Liver (tissue), 9 donors: ENCODE data around the gene AFF2. TPM values are rescaled to one million over a fixed set of nuclear protein-coding genes. Genes with fewer than 3 reads are reported as not detected.

Experiments
- DNase-seq: peaks from one replicate; pipeline ENCODE4 v3.0.0-alpha.2; 2017; ENCODE audit warnings: low spot score
- H3K27ac ChIP-seq, 2 donors: one replicate each; pipeline ENCODE4 v1.7.0; 2013; ENCODE audit warnings: inconsistent platforms in 2 of 2, low read length in 2 of 2, control low read depth in 1 of 2, low read depth in 1 of 2, mild to moderate bottlenecking in 1 of 2
- H3K27me3 ChIP-seq, 4 donors: one replicate each; pipeline versions ENCODE4 v1.6.1 to v1.7.0; 2013; ENCODE audit warnings: low read length in 3 of 4, inconsistent platforms in 1 of 4, mild to moderate bottlenecking in 1 of 4, moderate library complexity in 1 of 4; ENCODE audit not compliant: control insufficient read depth in 4 of 4, insufficient read depth in 4 of 4
- H3K36me3 ChIP-seq, 4 donors: one replicate each; pipeline versions ENCODE4 v1.6.1 to v1.7.0; 2013; ENCODE audit warnings: low read length in 3 of 4, mild to moderate bottlenecking in 3 of 4, low read depth in 1 of 4, moderate library complexity in 1 of 4; ENCODE audit not compliant: control insufficient read depth in 4 of 4, insufficient read depth in 3 of 4
- H3K4me1 ChIP-seq, 4 donors: one replicate each; pipeline versions ENCODE4 v1.6.1 to v1.7.0; 2013; ENCODE audit warnings: low read length in 3 of 4, mild to moderate bottlenecking in 3 of 4, moderate library complexity in 1 of 4; ENCODE audit not compliant: control insufficient read depth in 4 of 4, insufficient read depth in 4 of 4
- H3K4me3 ChIP-seq, 3 donors: one replicate each; pipeline versions ENCODE4 v1.6.1 to v1.7.0; 2013; ENCODE audit warnings: low read length in 3 of 3, control low read depth in 1 of 3, low read depth in 1 of 3, mild to moderate bottlenecking in 1 of 3
- H3K9ac ChIP-seq, 2 donors: one replicate each; pipeline ENCODE4 v1.7.0; 2013; ENCODE audit warnings: low read length in 2 of 2, mild to moderate bottlenecking in 2 of 2, moderate library complexity in 2 of 2, control low read depth in 1 of 2, low read depth in 1 of 2
- H3K9me3 ChIP-seq, 4 donors: one replicate each; pipeline versions ENCODE4 v1.6.1 to v1.7.0; 2013; ENCODE audit warnings: low read length in 3 of 4; ENCODE audit not compliant: control insufficient read depth in 4 of 4
- EGR1 ChIP-seq, 2 donors: IDR thresholded peaks; 2 replicates each; pipeline ENCODE4 v1.6.1; 2016 to 2018; ENCODE audit warnings: antibody characterized with exemption in 2 of 2, low read depth in 2 of 2
- FOXA1 ChIP-seq: IDR thresholded peaks from 2 replicates; pipeline ENCODE4 v1.6.1; 2016; ENCODE audit warnings: antibody characterized with exemption
- FOXA2 ChIP-seq: IDR thresholded peaks from 2 replicates; pipeline ENCODE4 v1.6.1; 2016; ENCODE audit warnings: antibody characterized with exemption
- GABPA ChIP-seq, 2 donors: IDR thresholded peaks in 1 of 2; conservative IDR thresholded peaks in 1 of 2; 2 replicates each; pipeline ENCODE4 v1.6.1; 2016; ENCODE audit warnings: antibody characterized with exemption in 2 of 2, mild to moderate bottlenecking in 1 of 2, moderate library complexity in 1 of 2
- HNF4A ChIP-seq, 2 donors: conservative IDR thresholded peaks; 2 replicates each; pipeline ENCODE4 v1.6.1; 2016; ENCODE audit warnings: antibody characterized with exemption in 2 of 2, mild to moderate bottlenecking in 2 of 2
- HNF4G ChIP-seq: IDR thresholded peaks from 2 replicates; pipeline ENCODE4 v1.6.1; 2016; ENCODE audit warnings: antibody characterized with exemption
- JUND ChIP-seq, 2 donors: IDR thresholded peaks; 2 replicates each; pipeline ENCODE4 v1.6.1; 2016; ENCODE audit warnings: antibody characterized with exemption in 2 of 2
- NR2F2 ChIP-seq: IDR thresholded peaks from 2 replicates; pipeline ENCODE4 v1.6.1; 2016; ENCODE audit warnings: antibody characterized with exemption
- RAD21 ChIP-seq, 2 donors: IDR thresholded peaks; 2 replicates each; pipeline ENCODE4 v1.6.1; 2016; ENCODE audit warnings: antibody characterized with exemption in 2 of 2, mild to moderate bottlenecking in 2 of 2
- RXRA ChIP-seq, 2 donors: IDR thresholded peaks; 2 replicates each; pipeline ENCODE4 v1.6.1; 2017 to 2018; ENCODE audit warnings: antibody characterized with exemption in 2 of 2, mild to moderate bottlenecking in 1 of 2
- SP1 ChIP-seq: IDR thresholded peaks from 2 replicates; pipeline ENCODE4 v1.6.1; 2018; ENCODE audit warnings: antibody characterized with exemption, mild to moderate bottlenecking
- TAF1 ChIP-seq: conservative IDR thresholded peaks from 2 replicates; pipeline ENCODE4 v1.6.1; 2016; ENCODE audit warnings: antibody characterized with exemption, mild to moderate bottlenecking
- YY1 ChIP-seq: IDR thresholded peaks from 2 replicates; pipeline ENCODE4 v1.6.1; 2016; ENCODE audit warnings: antibody characterized with exemption, mild to moderate bottlenecking
- WGBS: extraction: QIAGEN DNeasy Blood & Tissue Kit; methylation state at CpG from one replicate; pipeline ENCODE4 v1.1.7; 2013; 5-methylcytosine and 5-hydroxymethylcytosine counted together
- polyA plus RNA-seq, 2 donors: library from polyadenylated mRNA; stranded (reverse) in 1 of 2; unstranded in 1 of 2; fragments of 200-250 nt in 1 of 2; fragments of >200 nt in 1 of 2; fragmentation: Nextera tagmentation in 1 of 2; extraction: Ambion mirVana in 1 of 2; gene quantifications; one replicate each; pipeline versions ENCODE4 v1.2.1 to v1.2.3, GENCODE V29; 2013 to 2015
- total RNA-seq, 2 donors: library from RNA; depleted of rRNA; stranded (reverse); fragments of >200 nt; gene quantifications; one replicate each; pipeline ENCODE4 v1.2.3, GENCODE V29; 2014
- TF ChIP-seq, protein P1 (sequence below): IDR thresholded peaks from 2 replicates; pipeline ENCODE4 v1.6.1; 2016; ENCODE audit warnings: antibody characterized with exemption
- TF ChIP-seq, protein P2 (sequence below): IDR thresholded peaks from 2 replicates; pipeline ENCODE4 v1.6.1; 2016; ENCODE audit warnings: antibody characterized with exemption
- TF ChIP-seq, protein P3 (sequence below): IDR thresholded peaks from 2 replicates; pipeline ENCODE4 v1.6.1; 2016; ENCODE audit warnings: antibody characterized with exemption
- TF ChIP-seq, protein P4 (sequence below): IDR thresholded peaks from 2 replicates; pipeline ENCODE4 v1.6.1; 2016; ENCODE audit warnings: antibody characterized with exemption, mild to moderate bottlenecking
- TF ChIP-seq, protein P5 (sequence below): fragments of 150-350 bp; IDR thresholded peaks from 2 replicates; pipeline ENCODE4 v1.5.1; 2017; ENCODE audit warnings: improper control_type of control experiment, low read depth, low read length; ENCODE audit not compliant: missing input control
- donor health status: healthy.
- donor health status: healthy.
- donor health status: healthy.
- donor health status: healthy.
- donor health status: healthy.

Gene AFF2
- total and polyA plus RNA-seq, 4 donors, result 0.01 to 1.6 (median 0.50) TPM; not detected in 1

DNA sequence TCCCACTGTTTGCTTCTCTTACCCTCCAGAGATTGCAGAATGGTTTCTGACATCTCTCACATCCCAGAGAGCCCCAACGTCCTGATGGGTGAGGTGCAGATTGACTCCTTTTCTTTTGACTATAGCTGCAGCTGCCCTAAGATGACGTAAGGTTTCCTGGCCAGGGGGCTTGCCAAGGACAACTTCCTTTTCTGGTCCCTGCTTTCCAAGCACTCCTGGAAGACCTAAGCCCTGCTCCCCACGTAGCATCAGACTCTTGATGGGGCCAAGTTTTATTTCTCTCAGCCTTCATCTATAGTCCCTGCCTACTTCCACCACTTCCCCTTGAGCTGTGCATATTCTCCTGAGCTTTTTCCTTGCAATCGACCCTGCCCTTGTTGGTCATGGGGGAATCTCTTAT is 507.0 kb downstream of the AFF2 start (continued):
- no peak for TF ChIP-seq GABPA (IDR thresholded peaks at IDR 0.05 in 1 of 2, conservative IDR thresholded peaks at IDR 0.05 in 1 of 2)
- TF ChIP-seq NR2F2, result no peak
- TF ChIP-seq, protein P1, sequence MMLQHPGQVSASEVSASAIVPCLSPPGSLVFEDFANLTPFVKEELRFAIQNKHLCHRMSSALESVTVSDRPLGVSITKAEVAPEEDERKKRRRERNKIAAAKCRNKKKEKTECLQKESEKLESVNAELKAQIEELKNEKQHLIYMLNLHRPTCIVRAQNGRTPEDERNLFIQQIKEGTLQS, result no peak
- TF ChIP-seq JUND (IDR thresholded peaks at IDR 0.05), result no peak

DNA sequence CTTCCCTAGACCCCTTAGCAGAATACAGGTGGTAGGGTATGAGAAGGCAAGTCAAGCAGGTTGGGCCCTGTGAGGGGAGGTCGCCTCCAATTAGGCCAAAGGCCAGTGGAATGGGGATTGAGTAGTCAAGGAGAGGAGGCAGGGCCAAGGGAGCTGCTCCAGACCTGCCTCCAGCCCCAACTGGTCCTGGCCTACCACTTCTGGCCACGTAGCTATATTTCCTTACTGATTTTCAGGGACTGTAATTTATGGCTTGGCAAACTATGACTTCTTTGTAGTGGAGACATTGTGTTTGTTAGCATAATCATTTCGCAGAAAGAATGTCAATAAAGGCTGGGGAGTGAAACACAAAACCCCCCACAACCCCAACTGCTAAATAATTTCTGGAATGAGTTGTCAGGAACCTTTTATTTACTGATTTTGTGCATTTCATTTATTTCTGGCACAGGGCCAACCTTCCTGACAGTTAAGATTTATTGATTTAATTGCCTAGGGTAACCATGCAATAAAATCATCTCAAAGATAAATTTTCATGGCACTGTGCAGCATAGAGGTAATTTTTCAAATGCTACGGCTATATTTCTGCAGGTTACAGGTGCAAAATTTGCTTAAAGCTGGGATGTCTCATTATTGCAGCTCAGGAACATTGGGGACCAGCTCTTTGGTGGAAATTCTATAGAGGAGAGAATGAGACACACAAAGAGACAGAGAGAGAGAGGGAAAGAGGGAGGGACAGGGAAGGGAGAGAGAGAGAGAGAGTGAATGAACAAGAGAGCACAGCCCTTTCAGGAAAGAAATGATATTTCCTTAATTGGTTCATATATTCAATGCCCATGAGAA is 509.8 kb downstream of the AFF2 start:
- Histone ChIP-seq H3K9ac (no peak overlapping the region), H3K4me1 (no peaks in the 10 kb centered on the region), H3K36me3 (no peaks in the 10 kb centered on the region), H3K27me3 (peaks cover 0 to 2% (median 0%) of the 10 kb centered on the region in 4 donors), H3K27ac (no peak overlapping the region), H3K9me3 (no peaks in the 10 kb centered on the region), H3K4me3 (no peak overlapping the region)
- DNase-seq, result no peak
- WGBS, result 75% methylated on average over 4 of the region's 4 CpGs
- TF ChIP-seq HNF4A (conservative IDR thresholded peaks at IDR 0.05) (no peak), SP1 (no peak)

DNA sequence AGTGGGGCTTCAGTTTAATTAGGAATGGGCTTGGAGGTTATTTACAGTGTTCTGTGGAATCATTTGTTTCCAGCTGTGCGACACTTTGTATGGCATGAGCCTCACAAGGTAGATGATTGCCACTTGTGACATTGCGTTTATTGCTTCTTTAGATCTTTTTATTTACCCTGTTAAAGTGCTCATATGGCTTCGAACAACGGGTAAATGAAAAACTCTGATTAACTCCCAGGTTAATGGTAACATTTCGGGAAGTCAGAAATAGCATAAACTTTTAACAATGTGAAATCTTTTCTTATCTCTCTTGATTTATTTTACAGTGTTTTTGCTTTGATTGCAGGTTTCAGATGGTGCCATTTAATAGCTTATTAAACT is 510.4 kb downstream of the AFF2 start:
- no peak overlapping the region for H3K9ac ChIP-seq
- H3K9me3 ChIP-seq, result no peaks in the 10 kb centered on the region
- no peak for TF ChIP-seq NR2F2
- TF ChIP-seq, protein P2, sequence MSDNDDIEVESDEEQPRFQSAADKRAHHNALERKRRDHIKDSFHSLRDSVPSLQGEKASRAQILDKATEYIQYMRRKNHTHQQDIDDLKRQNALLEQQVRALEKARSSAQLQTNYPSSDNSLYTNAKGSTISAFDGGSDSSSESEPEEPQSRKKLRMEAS, result no peak
- no peak for TF ChIP-seq FOXA1
- TF ChIP-seq EGR1 (IDR thresholded peaks at IDR 0.05; ENCODE audit: low read depth in 2 of 2), result no peak
- no peak for TF ChIP-seq SP1
- TF ChIP-seq TAF1, result no peak
- TF ChIP-seq GABPA (IDR thresholded peaks at IDR 0.05 in 1 of 2, conservative IDR thresholded peaks at IDR 0.05 in 1 of 2), result no peak
- TF ChIP-seq, protein P3, sequence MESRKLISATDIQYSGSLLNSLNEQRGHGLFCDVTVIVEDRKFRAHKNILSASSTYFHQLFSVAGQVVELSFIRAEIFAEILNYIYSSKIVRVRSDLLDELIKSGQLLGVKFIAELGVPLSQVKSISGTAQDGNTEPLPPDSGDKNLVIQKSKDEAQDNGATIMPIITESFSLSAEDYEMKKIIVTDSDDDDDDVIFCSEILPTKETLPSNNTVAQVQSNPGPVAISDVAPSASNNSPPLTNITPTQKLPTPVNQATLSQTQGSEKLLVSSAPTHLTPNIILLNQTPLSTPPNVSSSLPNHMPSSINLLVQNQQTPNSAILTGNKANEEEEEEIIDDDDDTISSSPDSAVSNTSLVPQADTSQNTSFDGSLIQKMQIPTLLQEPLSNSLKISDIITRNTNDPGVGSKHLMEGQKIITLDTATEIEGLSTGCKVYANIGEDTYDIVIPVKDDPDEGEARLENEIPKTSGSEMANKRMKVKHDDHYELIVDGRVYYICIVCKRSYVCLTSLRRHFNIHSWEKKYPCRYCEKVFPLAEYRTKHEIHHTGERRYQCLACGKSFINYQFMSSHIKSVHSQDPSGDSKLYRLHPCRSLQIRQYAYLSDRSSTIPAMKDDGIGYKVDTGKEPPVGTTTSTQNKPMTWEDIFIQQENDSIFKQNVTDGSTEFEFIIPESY, result no peak
- TF ChIP-seq YY1, result no peak
- no peak for TF ChIP-seq HNF4G
- no peak for TF ChIP-seq RAD21 (IDR thresholded peaks at IDR 0.05)
- TF ChIP-seq, protein P4, sequence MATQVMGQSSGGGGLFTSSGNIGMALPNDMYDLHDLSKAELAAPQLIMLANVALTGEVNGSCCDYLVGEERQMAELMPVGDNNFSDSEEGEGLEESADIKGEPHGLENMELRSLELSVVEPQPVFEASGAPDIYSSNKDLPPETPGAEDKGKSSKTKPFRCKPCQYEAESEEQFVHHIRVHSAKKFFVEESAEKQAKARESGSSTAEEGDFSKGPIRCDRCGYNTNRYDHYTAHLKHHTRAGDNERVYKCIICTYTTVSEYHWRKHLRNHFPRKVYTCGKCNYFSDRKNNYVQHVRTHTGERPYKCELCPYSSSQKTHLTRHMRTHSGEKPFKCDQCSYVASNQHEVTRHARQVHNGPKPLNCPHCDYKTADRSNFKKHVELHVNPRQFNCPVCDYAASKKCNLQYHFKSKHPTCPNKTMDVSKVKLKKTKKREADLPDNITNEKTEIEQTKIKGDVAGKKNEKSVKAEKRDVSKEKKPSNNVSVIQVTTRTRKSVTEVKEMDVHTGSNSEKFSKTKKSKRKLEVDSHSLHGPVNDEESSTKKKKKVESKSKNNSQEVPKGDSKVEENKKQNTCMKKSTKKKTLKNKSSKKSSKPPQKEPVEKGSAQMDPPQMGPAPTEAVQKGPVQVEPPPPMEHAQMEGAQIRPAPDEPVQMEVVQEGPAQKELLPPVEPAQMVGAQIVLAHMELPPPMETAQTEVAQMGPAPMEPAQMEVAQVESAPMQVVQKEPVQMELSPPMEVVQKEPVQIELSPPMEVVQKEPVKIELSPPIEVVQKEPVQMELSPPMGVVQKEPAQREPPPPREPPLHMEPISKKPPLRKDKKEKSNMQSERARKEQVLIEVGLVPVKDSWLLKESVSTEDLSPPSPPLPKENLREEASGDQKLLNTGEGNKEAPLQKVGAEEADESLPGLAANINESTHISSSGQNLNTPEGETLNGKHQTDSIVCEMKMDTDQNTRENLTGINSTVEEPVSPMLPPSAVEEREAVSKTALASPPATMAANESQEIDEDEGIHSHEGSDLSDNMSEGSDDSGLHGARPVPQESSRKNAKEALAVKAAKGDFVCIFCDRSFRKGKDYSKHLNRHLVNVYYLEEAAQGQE, result no peak
- no peak for TF ChIP-seq HNF4A (conservative IDR thresholded peaks at IDR 0.05)
- no peak for TF ChIP-seq FOXA2
- TF ChIP-seq, protein P5, sequence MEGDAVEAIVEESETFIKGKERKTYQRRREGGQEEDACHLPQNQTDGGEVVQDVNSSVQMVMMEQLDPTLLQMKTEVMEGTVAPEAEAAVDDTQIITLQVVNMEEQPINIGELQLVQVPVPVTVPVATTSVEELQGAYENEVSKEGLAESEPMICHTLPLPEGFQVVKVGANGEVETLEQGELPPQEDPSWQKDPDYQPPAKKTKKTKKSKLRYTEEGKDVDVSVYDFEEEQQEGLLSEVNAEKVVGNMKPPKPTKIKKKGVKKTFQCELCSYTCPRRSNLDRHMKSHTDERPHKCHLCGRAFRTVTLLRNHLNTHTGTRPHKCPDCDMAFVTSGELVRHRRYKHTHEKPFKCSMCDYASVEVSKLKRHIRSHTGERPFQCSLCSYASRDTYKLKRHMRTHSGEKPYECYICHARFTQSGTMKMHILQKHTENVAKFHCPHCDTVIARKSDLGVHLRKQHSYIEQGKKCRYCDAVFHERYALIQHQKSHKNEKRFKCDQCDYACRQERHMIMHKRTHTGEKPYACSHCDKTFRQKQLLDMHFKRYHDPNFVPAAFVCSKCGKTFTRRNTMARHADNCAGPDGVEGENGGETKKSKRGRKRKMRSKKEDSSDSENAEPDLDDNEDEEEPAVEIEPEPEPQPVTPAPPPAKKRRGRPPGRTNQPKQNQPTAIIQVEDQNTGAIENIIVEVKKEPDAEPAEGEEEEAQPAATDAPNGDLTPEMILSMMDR, result no peak
- TF ChIP-seq, protein P1, result no peak
- TF ChIP-seq RXRA (IDR thresholded peaks at IDR 0.05), result no peak
- TF ChIP-seq JUND (IDR thresholded peaks at IDR 0.05), result no peak
- no peak overlapping the region for H3K27ac ChIP-seq
- H3K4me3 ChIP-seq, result no peak overlapping the region
- H3K27me3 ChIP-seq, result peaks cover 0 to 2% (median 0%) of the 10 kb centered on the region in 4 donors
- no peaks in the 10 kb centered on the region for H3K36me3 ChIP-seq
- DNase-seq, result no peak
- H3K4me1 ChIP-seq, result no peaks in the 10 kb centered on the region
- WGBS, result 71% methylated on average over 5 of the region's 5 CpGs
